CD4-positive, alpha-beta T cell treated with Interleukin-4 for 4 hours (primary cell): ENCODE measurements around the gene TMEM184C.

Experiments used
- DNase-seq: peaks from one replicate; pipeline ENCODE4 v3.0.0-alpha.2; 2020

The TMEM184C gene

GRCh38 chr4:147605499-147605898, 11.7 kb upstream of the TMEM184C start:
- DNase-seq, result no peak

- no peak for DNase-seq
These were observed 9.7 kb upstream of the TMEM184C start for GRCh38 chr4:147607471-147607870.

- no peak for DNase-seq
These were observed 6.5 kb upstream of the TMEM184C start for GRCh38 chr4:147610686-147611085.

DNA sequence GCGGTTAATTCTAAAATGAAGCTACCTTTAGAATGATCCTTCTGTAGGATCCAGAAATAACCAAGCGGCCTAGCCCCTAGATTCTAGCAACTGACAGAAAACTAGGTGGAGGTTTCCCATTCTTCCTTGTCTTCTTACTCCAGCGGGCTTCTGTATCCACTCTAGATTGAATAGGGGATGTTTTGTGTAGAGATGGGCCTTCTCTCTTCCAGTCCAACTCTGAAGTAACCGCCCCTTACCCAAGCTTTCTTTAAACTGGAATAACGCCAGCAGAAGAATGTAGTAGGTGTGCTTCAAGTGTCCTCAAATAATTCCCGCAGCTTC, 386 bp upstream of the TMEM184C start:
- no peak for DNase-seq

GRCh38 chr4:147617841-147618691, 869 bp downstream of the TMEM184C start:
- no peak for DNase-seq

- DNase-seq, result no peak
These were observed 3.1 kb downstream of the TMEM184C start for GRCh38 chr4:147620315-147620714.

DNA sequence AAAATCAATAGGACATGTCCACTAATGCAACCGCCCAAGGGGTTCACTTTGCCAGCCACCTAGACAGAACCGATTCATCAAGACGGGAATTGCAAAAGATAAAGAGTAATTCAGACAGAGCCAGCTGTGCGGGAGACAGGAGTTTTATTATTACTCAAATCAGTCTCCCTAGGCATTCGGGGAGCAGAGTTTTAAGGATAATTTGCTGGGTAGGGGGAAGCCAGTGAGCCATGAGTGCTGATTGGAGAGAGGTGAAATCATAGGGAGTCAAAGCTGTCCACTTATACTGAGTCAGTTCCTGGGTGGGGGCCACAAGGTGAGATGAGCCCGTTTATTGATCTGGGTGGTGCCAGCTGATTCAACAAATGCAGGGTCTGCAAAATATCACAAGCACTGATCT, 8.5 kb downstream of the TMEM184C start:
- no peak for DNase-seq

GRCh38 chr4:147626903-147627302, 9.7 kb downstream of the TMEM184C start:
- no peak for DNase-seq

DNA sequence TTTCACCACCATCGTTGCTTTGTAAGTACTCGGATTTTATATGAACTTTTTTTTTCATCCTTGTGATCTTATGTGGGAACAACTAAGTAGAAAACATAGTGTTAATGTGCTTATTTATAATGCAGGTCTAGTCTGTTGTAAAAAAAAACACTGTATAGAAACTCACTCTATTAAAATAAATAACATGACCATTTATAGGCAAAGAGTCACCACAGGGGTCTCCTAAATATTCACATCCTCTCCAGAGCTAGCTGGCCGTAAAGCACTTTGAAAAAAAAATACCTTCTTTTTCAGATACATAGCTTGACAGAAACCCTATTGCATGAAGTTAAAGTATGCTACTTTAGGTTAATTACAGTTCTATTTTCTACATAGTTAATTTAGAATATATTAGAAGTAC, 11.2 kb downstream of the TMEM184C start:
- DNase-seq, result no peak

GRCh38 chr4:147629783-147630730, 12.9 kb downstream of the TMEM184C start:
- no peak for DNase-seq

DNA sequence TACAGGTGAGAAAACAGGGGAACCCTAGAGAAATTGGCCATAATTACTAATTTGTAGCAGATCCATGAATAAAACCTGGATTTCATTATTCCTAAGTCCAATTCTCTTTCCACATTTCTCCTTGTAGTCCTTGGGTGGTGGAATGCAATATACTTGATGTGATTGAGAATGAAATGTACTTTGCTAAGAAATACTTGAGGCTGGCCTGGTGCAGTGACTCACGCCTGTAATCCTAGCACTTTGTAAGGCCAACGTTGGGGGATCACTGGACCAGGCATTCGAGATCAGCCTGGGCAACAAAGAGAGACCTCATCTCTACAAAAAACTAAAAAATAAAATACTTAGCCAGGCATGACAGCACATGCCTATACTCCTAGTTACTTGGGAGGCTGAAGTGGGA, 15.9 kb downstream of the TMEM184C start:
- no peak for DNase-seq

DNA sequence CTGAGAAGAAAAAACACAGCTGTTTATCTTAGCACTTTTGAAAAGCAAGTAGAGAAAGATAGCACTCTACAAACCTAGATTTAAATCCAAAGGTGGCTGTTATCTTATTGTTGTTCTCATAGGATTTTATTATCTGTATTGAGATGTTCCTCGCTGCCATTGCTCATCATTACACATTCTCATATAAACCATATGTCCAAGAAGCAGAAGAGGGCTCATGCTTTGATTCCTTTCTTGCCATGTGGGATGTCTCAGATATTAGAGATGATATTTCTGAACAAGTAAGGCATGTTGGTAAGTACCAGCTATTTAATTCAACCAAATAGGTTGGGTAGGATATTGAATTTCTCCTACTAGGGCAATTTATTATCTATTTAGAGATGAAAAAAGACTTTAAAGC, 16.4 kb downstream of the TMEM184C start:
- DNase-seq, result no peak

GRCh38 chr4:147635348-147635747, 18.2 kb downstream of the TMEM184C start:
- DNase-seq, result no peak

DNA sequence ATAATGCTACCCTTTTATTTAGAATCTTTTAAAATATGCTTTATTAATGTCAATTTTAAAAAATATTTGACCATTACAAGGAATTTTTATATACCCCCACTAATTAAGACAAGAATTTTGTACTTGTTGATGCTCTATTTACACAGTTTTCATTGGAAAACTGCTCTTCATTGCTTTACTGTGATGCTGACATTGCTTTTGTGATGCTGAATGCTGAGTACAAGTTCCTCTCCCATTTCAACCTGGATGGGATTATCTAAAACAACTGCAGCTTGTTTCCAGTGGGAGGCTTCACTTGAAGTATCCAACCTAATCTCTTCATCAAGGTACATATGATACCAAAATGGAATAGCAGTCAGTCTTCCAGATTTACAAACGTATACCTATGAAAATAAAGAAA, 21.2 kb downstream of the TMEM184C start:
- DNase-seq, result no peak

DNA sequence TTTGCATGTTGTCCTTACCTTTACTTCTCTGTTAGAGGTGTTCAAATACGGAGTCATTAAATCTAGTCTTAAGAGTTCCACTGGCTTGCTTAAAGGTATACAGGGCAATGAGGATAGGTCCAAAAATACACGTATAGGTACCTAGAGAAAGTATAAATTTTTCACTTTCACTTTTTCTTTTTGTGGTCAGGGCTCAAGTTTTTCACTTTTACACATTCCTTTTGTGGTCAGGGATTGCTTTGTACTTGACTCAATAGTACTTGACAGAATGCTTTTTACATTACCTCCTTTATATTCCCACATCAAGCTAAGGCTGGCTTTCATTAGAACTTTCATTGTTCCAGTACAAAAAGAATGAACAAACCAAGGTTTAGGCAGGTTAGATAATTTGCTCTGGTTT, 21.7 kb downstream of the TMEM184C start:
- DNase-seq, result no peak

DNA sequence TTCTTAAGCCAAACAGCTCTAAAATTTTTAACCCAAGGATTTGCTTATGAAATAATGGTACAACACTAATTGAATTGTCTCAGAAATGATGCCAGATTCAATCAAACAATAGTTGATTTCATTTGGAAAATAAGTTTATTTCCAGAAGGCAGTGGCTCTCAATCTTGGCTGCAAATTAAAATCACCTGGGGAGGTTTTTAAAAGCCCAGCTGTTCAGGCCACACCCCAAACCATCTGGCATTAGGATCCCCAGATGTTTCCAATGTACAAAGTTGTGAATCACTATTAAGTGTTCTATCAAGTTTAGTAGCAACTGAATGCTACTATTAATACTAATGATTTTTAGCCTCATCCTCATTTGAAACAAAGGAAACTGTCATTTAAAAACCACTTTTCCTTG, 22.2 kb downstream of the TMEM184C start:
- DNase-seq, result no peak

GRCh38 chr4:147640331-147640730, 23.1 kb downstream of the TMEM184C start:
- DNase-seq, result no peak

DNA sequence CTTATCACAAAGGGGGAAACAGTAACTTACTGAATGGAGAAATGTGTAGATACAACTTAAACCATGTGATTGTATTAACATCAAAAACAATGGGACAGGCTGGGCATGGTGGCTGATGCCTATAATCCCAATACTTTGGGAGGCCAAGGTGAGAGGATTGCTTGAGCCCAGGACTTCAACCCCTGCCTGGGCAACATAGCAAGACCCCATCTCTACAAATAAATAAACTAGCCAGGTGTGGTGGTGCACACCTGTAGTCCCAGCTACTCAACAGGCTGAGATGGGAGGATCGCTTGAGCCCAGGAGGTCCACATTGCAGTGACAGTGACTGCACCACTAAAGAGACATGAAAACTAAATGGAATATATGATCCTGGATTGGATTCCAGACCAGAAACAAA, 26.4 kb downstream of the TMEM184C start:
- no peak for DNase-seq

DNA sequence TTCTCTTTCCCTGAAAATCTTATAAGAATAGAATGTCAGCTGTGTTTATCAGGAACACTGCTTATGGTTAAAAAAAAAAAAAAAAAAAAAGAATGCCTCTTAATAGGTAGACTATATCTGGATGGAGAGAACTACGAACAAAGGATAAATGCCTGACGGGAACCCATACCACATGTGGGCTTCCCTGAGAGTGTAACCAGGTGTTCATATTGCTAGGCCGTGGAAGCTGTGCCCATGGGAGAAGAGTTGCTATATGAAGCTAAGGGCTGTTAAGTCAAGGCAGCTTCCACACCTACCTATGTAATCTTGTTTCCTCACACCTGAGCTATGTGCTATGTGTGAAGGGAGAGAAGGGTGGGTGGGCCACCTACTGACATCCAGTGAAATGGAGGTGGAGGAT, 27.3 kb downstream of the TMEM184C start:
- DNase-seq, result no peak

DNA sequence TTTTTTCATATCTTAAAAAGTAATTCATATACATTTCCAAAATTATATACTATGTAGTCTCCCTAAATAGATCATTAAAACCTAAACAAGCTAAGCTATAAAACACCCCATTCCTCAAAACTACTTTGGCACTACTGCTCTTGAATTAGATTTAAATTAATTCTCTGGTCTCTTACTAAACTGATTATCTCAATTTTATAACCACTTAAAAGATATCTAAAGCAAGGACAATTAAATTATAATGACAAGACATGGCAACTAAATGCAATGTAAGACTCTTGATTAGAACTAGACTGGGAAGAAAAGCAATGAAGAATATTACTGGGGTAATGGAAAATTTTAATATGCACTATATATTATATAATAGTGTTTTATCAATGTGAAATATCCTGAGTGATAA, 27.9 kb downstream of the TMEM184C start:
- no peak for DNase-seq

GRCh38 chr4:147648656-147649055, 31.5 kb downstream of the TMEM184C start:
- DNase-seq, result no peak

- no peak for DNase-seq
These were observed 34.4 kb downstream of the TMEM184C start for GRCh38 chr4:147651563-147651962.

DNA sequence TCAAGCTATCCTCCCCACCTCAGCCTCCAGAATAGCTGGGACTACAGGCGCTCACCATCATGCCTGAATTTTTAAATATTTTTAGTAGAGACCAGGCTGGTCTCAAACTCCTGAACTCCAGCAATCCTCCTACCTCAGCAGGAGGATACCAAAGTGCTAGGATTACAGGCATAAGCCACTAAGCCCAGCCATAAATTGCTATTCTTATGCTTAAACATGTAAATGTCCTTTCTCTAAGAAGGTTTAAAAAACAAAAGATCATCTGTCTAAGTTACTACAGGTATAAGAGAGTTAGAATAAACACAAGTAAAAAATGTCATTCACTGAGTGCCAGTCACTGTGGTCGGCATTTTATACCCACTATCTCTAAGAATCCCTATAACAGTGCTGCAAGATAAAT, 38.4 kb downstream of the TMEM184C start:
- no peak for DNase-seq

GRCh38 chr4:147658501-147658900, 41.3 kb downstream of the TMEM184C start:
- no peak for DNase-seq
